SK-N-SH (cell line): Measurements from ENCODE around the gene FRMD3. TPM values are rescaled to one million over a fixed set of nuclear protein-coding genes. Genes with fewer than 3 reads are reported as not detected.
A peak's percentile ranks its signal among the peaks of the same experiment; 100 is the strongest.

Source experiments
- CTCF ChIA-PET: fragments of 300-600, 350-600 bp; formaldehyde crosslinking; extraction: SDS; loops from one replicate; lab custom pipeline; 2021; lab: Yijun Ruan, JAX
- POLR2A ChIA-PET: fragments of 350-600 bp; sonication (Branson Sonifier 250); formaldehyde crosslinking; extraction: SDS; loops from one replicate; lab custom pipeline; 2020; ENCODE audit warnings: antibody characterized with exemption, inconsistent platforms; lab: Yijun Ruan, JAX
- DNase-seq: peaks from one replicate; pipeline ENCODE4 v3.0.0; 2012
- H2AFZ ChIP-seq: fragments of 200-600 bp; sonication (generic); 2 replicates; pipeline ENCODE4 v1.8.1; 2016; ENCODE audit warnings: antibody characterized with exemption, mild to moderate bottlenecking, low read depth
- H3F3A ChIP-seq: fragments of 200-600 bp; sonication (generic); replicated peaks from 2 replicates; pipeline ENCODE3; 2016; ENCODE audit warnings: antibody characterized with exemption, mild to moderate bottlenecking; ENCODE audit not compliant: insufficient read depth
- H3K27ac ChIP-seq, 2 experiments: fragments of 200-500 bp in 1 of 2; fragments of 200-600 bp in 1 of 2; sonication (Bioruptor generic) in 1 of 2; sonication (generic), shearing (Covaris generic) in 1 of 2; 2 replicates each; pipeline versions ENCODE4 v1.5.1 to v1.6.1; 2014 to 2016; ENCODE audit warnings: low read depth in 2 of 2, inconsistent platforms in 1 of 2, low read length in 1 of 2, mild to moderate bottlenecking in 1 of 2, mixed read lengths in 1 of 2
- H3K27me3 ChIP-seq: fragments of 200-600 bp; sonication (generic), shearing (Covaris generic); 2 replicates; pipeline ENCODE4 v1.6.1; 2016; ENCODE audit warnings: mixed run types; ENCODE audit not compliant: insufficient read depth
- H3K36me3 ChIP-seq, 2 experiments: fragments of 200-500 bp in 1 of 2; fragments of 200-600 bp in 1 of 2; sonication (Bioruptor generic) in 1 of 2; sonication (generic) in 1 of 2; replicated peaks in 1 of 2; 2 replicates each; pipeline versions ENCODE3 to v1.5.1; 2014 to 2016; ENCODE audit warnings: low read length in 1 of 2, mild to moderate bottlenecking in 1 of 2; ENCODE audit not compliant: insufficient read depth in 2 of 2, control insufficient read depth in 1 of 2
- H3K4me1 ChIP-seq, 2 experiments: fragments of 200-500 bp in 1 of 2; fragments of 200-600 bp in 1 of 2; sonication (Bioruptor generic) in 1 of 2; sonication (generic), shearing (Covaris generic) in 1 of 2; 2 replicates each; pipeline versions ENCODE4 v1.5.1 to v1.6.1; 2014 to 2016; ENCODE audit warnings: low read depth in 1 of 2, low read length in 1 of 2, mixed run types in 1 of 2; ENCODE audit not compliant: insufficient read depth in 2 of 2, control insufficient read depth in 1 of 2
- H3K4me2 ChIP-seq: fragments of 200-600 bp; sonication (generic), shearing (Covaris generic); 2 replicates; pipeline ENCODE4 v1.6.1; 2017; ENCODE audit warnings: mixed run types
- H3K4me3 ChIP-seq, 2 experiments: fragments of 200-500 bp in 1 of 2; fragments of 200-600 bp in 1 of 2; sonication (Bioruptor generic) in 1 of 2; sonication (generic), shearing (Covaris generic) in 1 of 2; 2 replicates each; pipeline versions ENCODE4 v1.5.1 to v1.8.1; 2014 to 2016; ENCODE audit warnings: low read depth in 2 of 2, inconsistent platforms in 1 of 2, low read length in 1 of 2, mild to moderate bottlenecking in 1 of 2, mixed read lengths in 1 of 2, moderate library complexity in 1 of 2
- H3K79me2 ChIP-seq: fragments of 200-600 bp; sonication (generic); 2 replicates; pipeline ENCODE4 v1.8.1; 2017; ENCODE audit warnings: mild to moderate bottlenecking; ENCODE audit not compliant: insufficient read depth
- H3K9ac ChIP-seq: fragments of 200-600 bp; sonication (generic); 2 replicates; pipeline ENCODE4 v1.6.1; 2017; ENCODE audit warnings: mixed run types
- H3K9me2 ChIP-seq: fragments of 200-600 bp; sonication (generic); 2 replicates; pipeline ENCODE4 v1.6.1; 2017; ENCODE audit warnings: mixed run types
- H3K9me3 ChIP-seq: fragments of 200-600 bp; sonication (generic); 2 replicates; pipeline ENCODE4 v1.6.1; 2017; ENCODE audit warnings: mixed run types, mild to moderate bottlenecking, moderate library complexity
- H4K20me1 ChIP-seq: fragments of 200-600 bp; sonication (generic); 2 replicates; pipeline ENCODE4 v1.6.1; 2017; ENCODE audit warnings: mild to moderate bottlenecking, mixed run types; ENCODE audit not compliant: insufficient read depth
- CHD2 ChIP-seq: fragments of 150-350 bp; IDR thresholded peaks from 2 replicates; pipeline ENCODE4 v1.6.1; 2018; ENCODE audit warnings: low read length; ENCODE audit not compliant: partially characterized antibody
- EP300 ChIP-seq, 2 experiments: IDR thresholded peaks; 2 replicates each; pipeline versions ENCODE4 v1.4.0 to v1.6.1; 2012; ENCODE audit warnings: borderline replicate concordance in 1 of 2, low read depth in 1 of 2, low read length in 1 of 2
- GABPA ChIP-seq: IDR thresholded peaks from 2 replicates; pipeline ENCODE4 v1.4.0; 2012; ENCODE audit warnings: low read depth, mild to moderate bottlenecking
- GATA2 ChIP-seq: sonication (generic); formaldehyde crosslinking; IDR thresholded peaks from 2 replicates; pipeline ENCODE4 v1.5.0; 2020; ENCODE audit warnings: mild to moderate bottlenecking, missing genetic modification reagents
- JUND ChIP-seq: IDR thresholded peaks from 2 replicates; pipeline ENCODE4 v1.4.0; 2012
- NRF1 ChIP-seq: IDR thresholded peaks from 2 replicates; pipeline ENCODE4 v1.6.1; 2012; ENCODE audit warnings: low read depth, mild to moderate bottlenecking, low read length
- POLR2AphosphoS5 ChIP-seq: IDR thresholded peaks from 2 replicates; pipeline ENCODE4 v1.6.1; 2012; ENCODE audit warnings: low read depth, low read length
- RAD21 ChIP-seq: IDR thresholded peaks from 2 replicates; pipeline ENCODE4 v1.6.1; 2012; ENCODE audit warnings: mild to moderate bottlenecking, low read length
- RCOR1 ChIP-seq: fragments of 150-350 bp; IDR thresholded peaks from 2 replicates; pipeline ENCODE4 v1.6.1; 2017; ENCODE audit warnings: antibody characterized with exemption, low read length
- WGBS: methylation state at CpG from one replicate; pipeline ENCODE4 v1.1.6; 2017; ENCODE audit warnings: low lambda C conversion rate; 5-methylcytosine and 5-hydroxymethylcytosine counted together
- polyA plus RNA-seq, 3 experiments: library from polyadenylated mRNA; depleted of rRNA; stranded (reverse); fragments of >200 nt; gene quantifications; 2 replicates each; pipeline ENCODE4 v1.2.3, GENCODE V29; 2012
- TF ChIP-seq, protein P1 (sequence below): fragments of 150-350 bp; IDR thresholded peaks from 2 replicates; pipeline ENCODE4 v1.6.1; 2016; ENCODE audit warnings: mild to moderate bottlenecking, low read depth, low read length

FRMD3 gene
- polyA plus RNA-seq, 1 of the 3 experiments (the other 2 are of a cell fraction), result 0.89 TPM

DNA sequence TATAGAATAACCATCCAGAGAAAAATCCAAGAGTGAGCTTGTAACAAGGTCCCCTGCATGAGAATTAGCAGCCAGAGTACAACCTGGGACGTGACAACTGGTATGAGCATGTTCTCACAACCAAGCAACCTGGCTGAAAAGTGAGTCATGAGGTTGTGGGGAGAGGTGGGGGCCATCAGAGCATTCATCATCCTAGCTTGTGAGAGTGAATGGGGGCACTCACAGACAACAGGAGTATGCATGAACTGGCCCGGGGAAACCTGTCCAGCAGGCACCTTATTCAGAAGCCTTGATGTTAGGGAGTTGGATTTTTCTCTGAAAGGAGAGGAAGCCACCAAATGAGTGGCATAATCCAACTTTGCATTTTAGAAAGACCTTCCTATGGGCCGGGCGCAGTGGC is 113.0 kb downstream of the FRMD3 start:
- WGBS, result 86% methylated on average over 4 of the region's 4 CpGs

DNA sequence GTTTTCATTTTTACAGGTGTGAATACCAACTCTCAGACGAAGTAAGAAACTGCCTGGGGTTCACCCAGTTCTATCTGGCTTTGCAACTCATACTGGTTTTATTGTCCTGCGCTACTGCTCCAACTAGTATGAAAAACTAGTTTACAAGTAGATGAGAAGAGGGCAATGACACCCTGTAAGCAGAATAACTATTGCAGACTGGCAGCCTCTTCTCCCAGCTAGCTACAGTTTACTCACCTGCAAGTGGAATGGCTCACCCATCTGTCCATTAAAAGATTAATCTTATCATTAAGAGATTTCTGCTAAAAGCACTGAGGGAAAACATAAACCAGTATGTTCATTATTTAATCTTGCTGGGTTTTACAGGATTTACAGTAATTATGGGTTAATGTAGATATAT is 113.4 kb downstream of the FRMD3 start:
- 75% methylated on average over 2 of the region's 2 CpGs for WGBS
- POLR2A ChIA-PET, result no interaction called here

More for the DNA sequence above, 113.0 kb downstream of the FRMD3 start:
- TF ChIP-seq POLR2AphosphoS5, result no peak
- TF ChIP-seq RAD21, result 0 out of 2 replicates have a peak, but pooled peaks have one; percentile 1
- TF ChIP-seq, all 33 proteins: peak for 1
- Histone ChIP-seq H3K4me3 (no peak overlapping the region), H2AFZ (no peak overlapping the region), H3K4me1 (peaks cover 0 to 31% of the 10 kb centered on the region in 2 experiments; a peak in 2 of 4 replicates), H3K9me2 (no peaks in the 10 kb centered on the region), H3K27ac (peak overlapping the region in 1 of 2 experiments; percentile 83; a peak in 2 of 4 replicates), H3K9ac (no peak overlapping the region), H3K79me2 (peaks cover 6% of the 10 kb centered on the region; the same call in 1 of the 2 replicates), H3F3A (no peaks in the 10 kb centered on the region), H3K27me3 (no peaks in the 10 kb centered on the region), H3K4me2 (no peak overlapping the region), H3K9me3 (no peaks in the 10 kb centered on the region), H3K36me3 (no peaks in the 10 kb centered on the region), H4K20me1 (no peaks in the 10 kb centered on the region)
- POLR2A ChIA-PET, result no interaction called here
- no peak for DNase-seq
- CTCF ChIA-PET, result interaction anchor here (1.8 kb wide), 1 partner anchor 91 kb away, joined by 8 read pairs; no protein-coding TSS in a partner anchor

DNA sequence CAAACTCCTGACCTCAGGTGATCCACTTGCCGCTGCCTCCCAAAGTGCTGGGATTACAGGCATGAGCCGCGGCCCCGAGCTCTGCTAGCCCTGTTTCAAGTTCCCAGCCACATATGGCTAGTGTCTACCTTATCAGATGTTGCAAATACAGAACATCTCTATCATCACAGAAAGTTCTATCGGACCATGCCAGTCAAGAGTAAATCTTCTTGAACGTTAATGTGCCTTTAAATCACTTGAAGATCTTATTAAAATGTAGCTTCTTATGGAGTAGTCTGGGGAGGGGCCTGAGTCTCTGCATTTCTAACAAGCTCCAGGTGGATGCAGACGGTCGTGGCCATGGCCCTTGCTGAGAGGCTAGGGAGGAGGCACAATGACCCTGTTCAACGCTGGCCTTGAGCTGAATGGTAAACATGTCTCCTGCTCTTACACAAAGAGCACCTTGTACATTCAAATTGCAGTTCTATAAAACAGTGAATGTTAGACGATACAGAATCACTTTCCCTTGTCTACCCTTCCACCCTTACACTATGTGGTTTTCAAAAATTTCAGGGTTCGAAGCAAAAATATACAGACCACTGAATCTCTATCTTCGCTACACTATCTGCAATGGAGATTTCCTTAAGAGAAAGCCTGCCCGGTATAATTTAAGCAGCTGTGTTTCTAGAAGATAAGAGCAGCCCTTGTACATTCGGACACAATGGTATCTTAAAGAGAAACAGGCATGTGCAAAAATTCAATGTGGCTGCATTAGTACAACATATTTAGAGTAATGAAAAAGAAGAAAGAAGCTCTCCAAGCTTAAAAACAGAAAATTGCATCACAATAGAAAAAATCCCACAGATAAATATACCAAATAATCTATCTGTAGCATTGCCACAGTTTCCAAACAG is 114.1 kb downstream of the FRMD3 start:
- no peak overlapping the region for H2AFZ ChIP-seq
- WGBS, result 78% methylated on average over 14 of the region's 14 CpGs

More for the DNA sequence above, 113.4 kb downstream of the FRMD3 start:
- CTCF ChIA-PET, result interaction anchor here (0.8 to 1.8 kb wide), 5 partner anchors 11 to 94 kb away, joined by 3 to 8 read pairs (median 3); no protein-coding TSS in a partner anchor
- Histone ChIP-seq H4K20me1 (no peaks in the 10 kb centered on the region), H3K9me2 (no peaks in the 10 kb centered on the region), H3K9me3 (no peaks in the 10 kb centered on the region), H3K4me2 (no peak overlapping the region), H2AFZ (no peak overlapping the region), H3F3A (no peaks in the 10 kb centered on the region), H3K9ac (no peak overlapping the region), H3K27ac (peak overlapping the region in 1 of 2 experiments; percentile 83; a peak in 2 of 4 replicates), H3K27me3 (no peaks in the 10 kb centered on the region), H3K79me2 (peaks cover 2% of the 10 kb centered on the region; the same call in 1 of the 2 replicates), H3K4me1 (peaks cover 0 to 33% of the 10 kb centered on the region in 2 experiments; a peak in 2 of 4 replicates), H3K4me3 (no peak overlapping the region), H3K36me3 (no peaks in the 10 kb centered on the region)
- no peak for DNase-seq
- no peak for TF ChIP-seq CHD2
- peak in 1 of 2 experiments; percentile 81; a peak in 2 of 4 replicates for TF ChIP-seq EP300 (IDR thresholded peaks at IDR 0.05; ENCODE audit: borderline replicate concordance in 1 of 2, low read depth in 1 of 2, low read length in 1 of 2)
- TF ChIP-seq RCOR1, result 0 out of 2 replicates have a peak, but pooled peaks have one; percentile 15
- no peak for TF ChIP-seq GABPA

More for the DNA sequence above, 114.1 kb downstream of the FRMD3 start:
- TF ChIP-seq EP300 (IDR thresholded peaks at IDR 0.05; ENCODE audit: borderline replicate concordance in 1 of 2, low read depth in 1 of 2, low read length in 1 of 2) (peak in 1 of 2 experiments; percentile 22; a peak in 2 of 4 replicates), GATA2 (peak; percentile 24), RCOR1 (0 out of 2 replicates have a peak, but pooled peaks have one; percentile 34), GABPA (no peak), NRF1 (no peak), JUND (no peak)
- TF ChIP-seq, protein P1, sequence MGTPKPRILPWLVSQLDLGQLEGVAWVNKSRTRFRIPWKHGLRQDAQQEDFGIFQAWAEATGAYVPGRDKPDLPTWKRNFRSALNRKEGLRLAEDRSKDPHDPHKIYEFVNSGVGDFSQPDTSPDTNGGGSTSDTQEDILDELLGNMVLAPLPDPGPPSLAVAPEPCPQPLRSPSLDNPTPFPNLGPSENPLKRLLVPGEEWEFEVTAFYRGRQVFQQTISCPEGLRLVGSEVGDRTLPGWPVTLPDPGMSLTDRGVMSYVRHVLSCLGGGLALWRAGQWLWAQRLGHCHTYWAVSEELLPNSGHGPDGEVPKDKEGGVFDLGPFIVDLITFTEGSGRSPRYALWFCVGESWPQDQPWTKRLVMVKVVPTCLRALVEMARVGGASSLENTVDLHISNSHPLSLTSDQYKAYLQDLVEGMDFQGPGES, result no peak
- no peak overlapping the region for H3K9ac ChIP-seq
- H3K4me1 ChIP-seq, result peaks cover 0 to 33% of the 10 kb centered on the region in 2 experiments; a peak in 2 of 4 replicates
- POLR2A ChIA-PET, result interaction anchor here (0.8 kb wide), 1 partner anchor 113 kb away, joined by 3 read pairs; no protein-coding TSS in a partner anchor
- H3K9me3 ChIP-seq, result no peaks in the 10 kb centered on the region
- no peaks in the 10 kb centered on the region for H3K27me3 ChIP-seq
- no peaks in the 10 kb centered on the region for H4K20me1 ChIP-seq
- no peaks in the 10 kb centered on the region for H3K9me2 ChIP-seq
- H3K36me3 ChIP-seq, result no peaks in the 10 kb centered on the region
- CTCF ChIA-PET, result interaction anchor here (0.8 to 1.8 kb wide), 8 partner anchors 9 to 120 kb away, joined by 3 to 8 read pairs (median 3); no protein-coding TSS in a partner anchor
- DNase-seq, result no peak
- peaks cover 2% of the 10 kb centered on the region; the same call in 1 of the 2 replicates for H3K79me2 ChIP-seq
- no peaks in the 10 kb centered on the region for H3F3A ChIP-seq
- no peak overlapping the region for H3K4me3 ChIP-seq
- H3K27ac ChIP-seq, result peak overlapping the region in 1 of 2 experiments; percentile 83; a peak in 2 of 4 replicates
- no peak overlapping the region for H3K4me2 ChIP-seq
